ENCODE measurements around the gene CACNA1A.
"Not testable (repeated sequence)": the region's sequence is repeated elsewhere in the genome, so short reads cannot be mapped to it uniquely, and the experiment has no call there.

The CACNA1A gene

DNA sequence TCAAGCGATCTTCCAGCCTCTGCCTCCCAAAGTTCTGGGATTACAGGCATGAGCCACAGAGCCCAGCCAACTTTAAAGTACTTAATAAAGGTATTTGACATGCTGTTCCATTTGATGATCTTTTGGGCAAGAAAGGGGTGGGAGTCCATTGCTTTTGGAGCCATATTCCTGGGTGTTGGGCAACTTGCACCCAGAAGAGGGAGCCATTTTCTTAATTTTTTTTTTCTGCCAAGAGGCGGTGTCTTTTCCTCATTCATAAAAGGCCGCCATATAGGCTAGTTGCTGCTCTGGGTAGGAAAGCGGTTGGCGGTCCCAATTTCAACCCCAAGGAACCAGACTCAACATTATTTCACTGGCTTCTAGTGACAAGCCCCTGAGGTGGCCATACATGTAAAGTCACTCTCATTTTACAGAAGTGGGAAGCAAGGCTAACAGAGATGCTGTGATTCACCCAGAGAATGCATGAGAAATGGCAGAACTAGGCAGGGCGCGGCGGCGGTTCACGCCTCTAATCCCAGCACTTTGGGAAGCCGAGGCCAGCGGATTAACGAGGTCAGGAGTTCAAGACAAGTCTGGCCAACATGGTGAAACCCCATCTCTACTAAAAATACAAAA is 139.6 kb downstream of the CACNA1A start:
- POLR2A ChIA-PET: no interaction called here
- TF ChIP-seq CTCF (IDR thresholded peaks at IDR 0.05; ENCODE audit: control extremely low read depth, extremely low read depth, low read depth, missing control alignments): peak; percentile 30
- CTCF ChIA-PET: no interaction called here
- DNase-seq (ENCODE audit: extremely low spot score): no peak

GRCh38 chr19:13363954-13364353 is 142.3 kb downstream of the CACNA1A start:
- no peak for TF ChIP-seq CTCF (IDR thresholded peaks at IDR 0.05; ENCODE audit: control extremely low read depth, extremely low read depth, low read depth, missing control alignments)
- CTCF ChIA-PET: no interaction called here
- POLR2A ChIA-PET: no interaction called here
- no peak for DNase-seq (ENCODE audit: extremely low spot score)

DNA sequence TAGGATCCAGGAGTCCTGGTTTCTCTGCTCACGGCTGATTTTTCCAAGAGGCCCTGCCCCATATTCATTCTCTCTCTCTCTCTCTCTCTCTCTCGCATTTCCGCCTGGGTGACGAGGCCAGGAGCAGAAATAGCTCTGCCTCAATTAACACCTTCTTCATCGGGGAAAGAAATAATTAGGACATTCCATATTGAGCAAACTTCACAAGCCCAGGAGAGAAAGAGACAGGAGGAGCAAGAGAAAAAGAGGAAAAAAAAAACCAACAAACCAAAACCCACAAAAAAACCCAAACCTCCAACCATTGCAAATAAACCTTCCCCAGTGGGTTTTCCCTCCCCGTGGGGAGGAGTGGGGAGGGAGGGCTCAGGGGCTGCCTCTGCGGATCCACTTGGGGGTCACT is 143.0 kb downstream of the CACNA1A start:
- no peak for TF ChIP-seq CTCF (IDR thresholded peaks at IDR 0.05; ENCODE audit: control extremely low read depth, extremely low read depth, low read depth, missing control alignments)
- POLR2A ChIA-PET: no interaction called here
- CTCF ChIA-PET: interaction anchor here (0.7 kb wide), 1 partner anchor 11 kb away, joined by 3 read pairs; no protein-coding TSS in a partner anchor
- no peak for DNase-seq (ENCODE audit: extremely low spot score)

DNA sequence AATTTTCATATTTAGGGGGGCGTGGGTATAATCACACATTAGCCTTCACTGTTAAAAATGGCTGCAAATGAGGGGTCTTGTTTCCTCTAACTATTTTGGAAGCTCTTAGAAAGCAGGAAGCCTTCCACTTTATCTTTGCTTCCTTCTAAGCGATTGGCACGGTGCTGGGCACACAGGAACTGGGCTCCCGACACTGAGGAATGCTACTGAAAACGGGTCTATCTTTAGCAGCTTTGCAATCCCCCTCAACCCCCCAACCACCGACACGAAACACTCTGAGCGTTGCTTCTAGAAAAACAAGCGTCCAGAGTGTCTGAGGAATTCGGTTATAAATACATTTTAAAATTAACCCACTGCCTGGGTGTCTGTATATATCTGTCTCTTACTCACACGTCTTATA is 143.6 kb downstream of the CACNA1A start:
- POLR2A ChIA-PET: no interaction called here
- DNase-seq (ENCODE audit: extremely low spot score): no peak
- no peak for TF ChIP-seq CTCF (IDR thresholded peaks at IDR 0.05; ENCODE audit: control extremely low read depth, extremely low read depth, low read depth, missing control alignments)
- CTCF ChIA-PET: interaction anchor here (0.7 to 1.1 kb wide), 2 partner anchors 10 kb away, joined by 3 read pairs; no protein-coding TSS in a partner anchor

DNA sequence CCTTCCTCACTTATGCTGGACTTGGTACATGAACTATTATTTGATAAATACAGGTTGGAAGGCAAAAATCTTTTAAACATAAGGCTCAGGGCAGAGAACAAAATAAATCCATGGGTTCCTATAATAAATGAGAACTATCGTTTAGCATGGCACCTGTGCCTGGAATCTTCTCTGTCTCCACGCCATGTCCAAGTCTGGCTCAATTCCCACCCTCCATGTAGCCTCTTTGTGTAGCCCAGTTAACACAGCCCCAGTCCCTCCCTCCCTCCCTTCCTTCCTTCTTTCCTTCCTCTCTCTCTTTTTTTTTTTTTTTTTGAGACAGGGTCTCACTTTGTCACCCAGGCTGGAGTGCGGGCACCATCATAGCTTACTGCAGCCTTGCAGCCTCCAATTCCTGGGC is 144.6 kb downstream of the CACNA1A start:
- CTCF ChIA-PET: interaction anchor here (1.1 kb wide), 1 partner anchor 11 kb away, joined by 3 read pairs; no protein-coding TSS in a partner anchor
- POLR2A ChIA-PET; DNase-seq (ENCODE audit: extremely low spot score): not testable (repeated sequence)

- DNase-seq (ENCODE audit: extremely low spot score): no peak
- no peak for TF ChIP-seq CTCF (IDR thresholded peaks at IDR 0.05; ENCODE audit: control extremely low read depth, extremely low read depth, low read depth, missing control alignments)
- POLR2A ChIA-PET: no interaction called here
- CTCF ChIA-PET: no interaction called here
These were observed 149.5 kb downstream of the CACNA1A start for GRCh38 chr19:13356686-13357280.

- ChIA-PET POLR2A (interaction anchor here (0.6 kb wide), 1 partner anchor 186 kb away, joined by 4 read pairs; no protein-coding TSS in a partner anchor), CTCF (interaction anchor here (1.4 kb wide), 1 partner anchor 9 kb away, joined by 4 read pairs; no protein-coding TSS in a partner anchor)
- no peak for TF ChIP-seq CTCF (IDR thresholded peaks at IDR 0.05; ENCODE audit: control extremely low read depth, extremely low read depth, low read depth, missing control alignments)
- DNase-seq (ENCODE audit: extremely low spot score): no peak
These were observed 150.1 kb downstream of the CACNA1A start for GRCh38 chr19:13356185-13356584.

Data from GM10248 (cell line).